ENCODE results near the gene POU2F3. TPM values are rescaled to one million over a fixed set of nuclear protein-coding genes. Genes with fewer than 3 reads are reported as not detected.

The POU2F3 gene
- total RNA-seq, 6 experiments from 2014 or later: not detected

GRCh38 chr11:120333801-120334200 is 93.9 kb downstream of the POU2F3 start:
- no peak for DNase-seq
- peaks cover 5% of the 10 kb centered on the region; the same call in 1 of the 2 replicates for H3K27me3 Mint-ChIP-seq (ENCODE audit: insufficient read depth)
- H3K9me3 Mint-ChIP-seq: no peaks in the 10 kb centered on the region
- peaks cover 31% of the 10 kb centered on the region for H3K36me3 Mint-ChIP-seq (ENCODE audit: low read depth)
- TF ChIP-seq CTCF (IDR thresholded peaks at IDR 0.05): no peak
- H3K27ac Mint-ChIP-seq: peak overlapping the region; percentile 80
- H3K4me1 Mint-ChIP-seq (ENCODE audit: low read depth): peaks cover 64% of the 10 kb centered on the region
- H3K4me3 Mint-ChIP-seq: no peak overlapping the region

- no peak for TF ChIP-seq CTCF (IDR thresholded peaks at IDR 0.05)
- no peaks in the 10 kb centered on the region for H3K9me3 Mint-ChIP-seq
- H3K4me1 Mint-ChIP-seq (ENCODE audit: low read depth): peaks cover 65% of the 10 kb centered on the region
- H3K27ac Mint-ChIP-seq: no peak overlapping the region
- H3K36me3 Mint-ChIP-seq (ENCODE audit: low read depth): peaks cover 29% of the 10 kb centered on the region
- H3K27me3 Mint-ChIP-seq (ENCODE audit: insufficient read depth): peaks cover 5% of the 10 kb centered on the region; the same call in 1 of the 2 replicates
- H3K4me3 Mint-ChIP-seq: no peak overlapping the region; the same call in 1 of the 2 replicates
- DNase-seq: no peak
Observed at GRCh38 chr11:120334332-120334731, 94.4 kb downstream of the POU2F3 start.

DNA sequence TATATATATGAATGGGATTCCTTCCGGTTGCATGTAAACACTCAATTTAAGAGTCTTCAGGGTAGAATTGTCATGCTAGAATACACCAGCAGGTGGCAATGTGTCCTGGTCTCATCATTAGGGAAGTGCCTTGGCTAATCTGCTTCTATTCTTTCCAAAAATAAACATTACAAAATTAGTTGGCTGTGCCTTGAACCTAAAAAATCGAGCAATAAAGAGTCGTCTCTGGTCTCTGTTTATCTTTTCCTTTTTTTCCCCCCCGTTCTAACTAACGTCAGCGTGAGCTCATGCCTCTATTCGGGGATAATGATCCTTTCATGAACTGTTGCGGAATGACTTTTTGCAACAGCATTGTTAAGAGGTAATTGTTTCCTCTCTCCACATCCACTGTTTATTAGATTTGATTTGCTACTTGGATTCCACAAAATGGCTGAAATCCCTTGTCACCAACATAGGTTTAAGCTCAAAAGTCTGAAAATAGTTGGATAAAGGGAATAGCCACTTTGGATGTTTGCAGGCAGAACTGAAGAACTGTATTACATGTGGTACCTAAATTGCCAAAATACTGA is 95.0 kb downstream of the POU2F3 start:
- Mint-ChIP-seq H3K4me1 (ENCODE audit: low read depth) (peaks cover 65% of the 10 kb centered on the region), H3K4me3 (peak overlapping the region; percentile 81), H3K9me3 (no peaks in the 10 kb centered on the region), H3K27ac (peak overlapping the region; percentile 81), H3K36me3 (ENCODE audit: low read depth) (peaks cover 25% of the 10 kb centered on the region), H3K27me3 (ENCODE audit: insufficient read depth) (peaks cover 4% of the 10 kb centered on the region; the same call in 1 of the 2 replicates)
- peak; percentile 85 for DNase-seq
- TF ChIP-seq CTCF (IDR thresholded peaks at IDR 0.05): peak; percentile 82

- TF ChIP-seq CTCF (IDR thresholded peaks at IDR 0.05): no peak
- Mint-ChIP-seq H3K4me3 (peak overlapping the region; percentile 81), H3K4me1 (ENCODE audit: low read depth) (peaks cover 65% of the 10 kb centered on the region), H3K27ac (peak overlapping the region; percentile 81), H3K36me3 (ENCODE audit: low read depth) (peaks cover 19% of the 10 kb centered on the region), H3K27me3 (ENCODE audit: insufficient read depth) (peaks cover 4% of the 10 kb centered on the region; the same call in 1 of the 2 replicates), H3K9me3 (no peaks in the 10 kb centered on the region)
- DNase-seq: peak; percentile 14
Observed at GRCh38 chr11:120335556-120335907, 95.6 kb downstream of the POU2F3 start.

- Mint-ChIP-seq H3K36me3 (ENCODE audit: low read depth) (peaks cover 14% of the 10 kb centered on the region), H3K4me1 (ENCODE audit: low read depth) (peaks cover 65% of the 10 kb centered on the region), H3K4me3 (peak within 1 kb of the TSS; percentile 99), H3K27me3 (ENCODE audit: insufficient read depth) (peaks cover 4% of the 10 kb centered on the region; the same call in 1 of the 2 replicates), H3K9me3 (no peaks in the 10 kb centered on the region), H3K27ac (peak within 1 kb of the TSS; percentile 95)
- peak; percentile 71 for TF ChIP-seq CTCF (IDR thresholded peaks at IDR 0.05)
- peak; percentile 93 for DNase-seq
Observed at GRCh38 chr11:120335908-120336640, 96.1 kb downstream of the POU2F3 start, which contains the start of gene ARHGEF12. Gene ARHGEF12, plus strand, starts transcription at chr11:120336413. Its CDS starts 831 bp downstream, at chr11:120337244.
